ENCODE measurements around the gene CD101. TPM values are rescaled to one million over a fixed set of nuclear protein-coding genes. Genes with fewer than 3 reads are reported as not detected.
A peak's percentile ranks its signal among the peaks of the same experiment; 100 is the strongest.

Gene CD101
- total RNA-seq, 2 donors from 2014 or later = 0.97 to 1.4 TPM

- Histone ChIP-seq H3K9me3 (ENCODE audit: control insufficient read depth, low read length) (no peaks in the 10 kb centered on the region), H3K9ac (ENCODE audit: extremely low read depth, low read length, poor library complexity, severe bottlenecking) (no peak overlapping the region), H3K27me3 (ENCODE audit: control insufficient read depth, insufficient read depth, low read length, poor library complexity, severe bottlenecking) (no peaks in the 10 kb centered on the region), H3K4me1 (ENCODE audit: control insufficient read depth, insufficient read depth, low read length) (no peaks in the 10 kb centered on the region), H3K4me3 (ENCODE audit: low read length) (no peak overlapping the region), H3K27ac (ENCODE audit: low read depth, low read length) (no peak overlapping the region), H3K36me3 (ENCODE audit: control insufficient read depth, insufficient read depth, low read length) (peaks cover 22% of the 10 kb centered on the region)
- H3K9me3 Mint-ChIP-seq = no peaks in the 10 kb centered on the region
- 90 to 95% methylated on average over 2 of the region's 2 CpGs for WGBS, 2 experiments (ENCODE audit: insufficient coverage in 1 of 2, insufficient read length in 1 of 2)
- peaks cover 31% of the 10 kb centered on the region for H3K36me3 Mint-ChIP-seq (ENCODE audit: low read depth)
- no peaks in the 10 kb centered on the region for H3K27me3 Mint-ChIP-seq (ENCODE audit: insufficient read depth)
- no peak for DNase-seq
- TF ChIP-seq, protein P1, sequence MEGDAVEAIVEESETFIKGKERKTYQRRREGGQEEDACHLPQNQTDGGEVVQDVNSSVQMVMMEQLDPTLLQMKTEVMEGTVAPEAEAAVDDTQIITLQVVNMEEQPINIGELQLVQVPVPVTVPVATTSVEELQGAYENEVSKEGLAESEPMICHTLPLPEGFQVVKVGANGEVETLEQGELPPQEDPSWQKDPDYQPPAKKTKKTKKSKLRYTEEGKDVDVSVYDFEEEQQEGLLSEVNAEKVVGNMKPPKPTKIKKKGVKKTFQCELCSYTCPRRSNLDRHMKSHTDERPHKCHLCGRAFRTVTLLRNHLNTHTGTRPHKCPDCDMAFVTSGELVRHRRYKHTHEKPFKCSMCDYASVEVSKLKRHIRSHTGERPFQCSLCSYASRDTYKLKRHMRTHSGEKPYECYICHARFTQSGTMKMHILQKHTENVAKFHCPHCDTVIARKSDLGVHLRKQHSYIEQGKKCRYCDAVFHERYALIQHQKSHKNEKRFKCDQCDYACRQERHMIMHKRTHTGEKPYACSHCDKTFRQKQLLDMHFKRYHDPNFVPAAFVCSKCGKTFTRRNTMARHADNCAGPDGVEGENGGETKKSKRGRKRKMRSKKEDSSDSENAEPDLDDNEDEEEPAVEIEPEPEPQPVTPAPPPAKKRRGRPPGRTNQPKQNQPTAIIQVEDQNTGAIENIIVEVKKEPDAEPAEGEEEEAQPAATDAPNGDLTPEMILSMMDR (conservative IDR thresholded peaks at IDR 0.05) = no peak
- no peak overlapping the region for H3K4me3 Mint-ChIP-seq
- H3K4me1 Mint-ChIP-seq = peaks cover 13% of the 10 kb centered on the region
- H3K27ac Mint-ChIP-seq = no peak overlapping the region
Observed at GRCh38 chr1:117061986-117062415, 60.4 kb downstream of the CD101 start.

- 93 to 100% methylated on average over 1 to 6 of the region's 6 CpGs for WGBS, 2 experiments (ENCODE audit: insufficient coverage in 1 of 2, insufficient read length in 1 of 2)
Observed at GRCh38 chr1:117066367-117066766, 64.8 kb downstream of the CD101 start.

GRCh38 chr1:117067533-117068370 is 66.2 kb downstream of the CD101 start:
- Histone ChIP-seq H3K4me3 (ENCODE audit: low read length) (no peak overlapping the region), H3K9me3 (ENCODE audit: control insufficient read depth, low read length) (no peaks in the 10 kb centered on the region), H3K27ac (ENCODE audit: low read depth, low read length) (no peak overlapping the region), H3K36me3 (ENCODE audit: control insufficient read depth, insufficient read depth, low read length) (peaks cover 32% of the 10 kb centered on the region), H3K9ac (ENCODE audit: extremely low read depth, low read length, poor library complexity, severe bottlenecking) (no peak overlapping the region), H3K27me3 (ENCODE audit: control insufficient read depth, insufficient read depth, low read length, poor library complexity, severe bottlenecking) (no peaks in the 10 kb centered on the region), H3K4me1 (ENCODE audit: control insufficient read depth, insufficient read depth, low read length) (no peaks in the 10 kb centered on the region)
- Mint-ChIP-seq H3K9me3 (no peaks in the 10 kb centered on the region), H3K27me3 (ENCODE audit: insufficient read depth) (no peaks in the 10 kb centered on the region), H3K36me3 (ENCODE audit: low read depth) (peaks cover 28% of the 10 kb centered on the region), H3K27ac (no peak overlapping the region), H3K4me3 (no peak overlapping the region), H3K4me1 (no peaks in the 10 kb centered on the region)
- DNase-seq = peak; percentile 71
- WGBS, 2 experiments (ENCODE audit: insufficient coverage in 1 of 2, insufficient read length in 1 of 2) = 81 to 85% methylated on average over 4 to 6 of the region's 6 CpGs
- TF ChIP-seq, protein P1 (conservative IDR thresholded peaks at IDR 0.05) = peak; percentile 90

More at GRCh38 chr1:117066367-117066766, 64.8 kb downstream of the CD101 start:
- H3K27ac Mint-ChIP-seq = no peak overlapping the region
- H3K4me3 ChIP-seq (ENCODE audit: low read length) = no peak overlapping the region
- H3K9me3 Mint-ChIP-seq = no peaks in the 10 kb centered on the region
- no peaks in the 10 kb centered on the region for H3K27me3 ChIP-seq (ENCODE audit: control insufficient read depth, insufficient read depth, low read length, poor library complexity, severe bottlenecking)
- H3K36me3 Mint-ChIP-seq (ENCODE audit: low read depth) = peaks cover 33% of the 10 kb centered on the region
- TF ChIP-seq, protein P1 (conservative IDR thresholded peaks at IDR 0.05) = no peak
- H3K9ac ChIP-seq (ENCODE audit: extremely low read depth, low read length, poor library complexity, severe bottlenecking) = no peak overlapping the region
- H3K9me3 ChIP-seq (ENCODE audit: control insufficient read depth, low read length) = no peaks in the 10 kb centered on the region
- H3K4me3 Mint-ChIP-seq = no peak overlapping the region
- H3K27me3 Mint-ChIP-seq (ENCODE audit: insufficient read depth) = no peaks in the 10 kb centered on the region
- no peak for DNase-seq
- H3K36me3 ChIP-seq (ENCODE audit: control insufficient read depth, insufficient read depth, low read length) = peaks cover 40% of the 10 kb centered on the region
- no peaks in the 10 kb centered on the region for H3K4me1 ChIP-seq (ENCODE audit: control insufficient read depth, insufficient read depth, low read length)
- H3K4me1 Mint-ChIP-seq = peaks cover 4% of the 10 kb centered on the region
- H3K27ac ChIP-seq (ENCODE audit: low read depth, low read length) = no peak overlapping the region
